HG03457 (cell line): Measurements from ENCODE around the gene NTRK2.

Experiments used
- ATAC-seq: cut with Tn5 transposase; IDR thresholded peaks from one replicate; pipeline ENCODE4 v1.9.1; 2021; ENCODE audit warnings: moderate number of reproducible peaks; ENCODE audit not compliant: unreplicated experiment

NTRK2 gene

DNA sequence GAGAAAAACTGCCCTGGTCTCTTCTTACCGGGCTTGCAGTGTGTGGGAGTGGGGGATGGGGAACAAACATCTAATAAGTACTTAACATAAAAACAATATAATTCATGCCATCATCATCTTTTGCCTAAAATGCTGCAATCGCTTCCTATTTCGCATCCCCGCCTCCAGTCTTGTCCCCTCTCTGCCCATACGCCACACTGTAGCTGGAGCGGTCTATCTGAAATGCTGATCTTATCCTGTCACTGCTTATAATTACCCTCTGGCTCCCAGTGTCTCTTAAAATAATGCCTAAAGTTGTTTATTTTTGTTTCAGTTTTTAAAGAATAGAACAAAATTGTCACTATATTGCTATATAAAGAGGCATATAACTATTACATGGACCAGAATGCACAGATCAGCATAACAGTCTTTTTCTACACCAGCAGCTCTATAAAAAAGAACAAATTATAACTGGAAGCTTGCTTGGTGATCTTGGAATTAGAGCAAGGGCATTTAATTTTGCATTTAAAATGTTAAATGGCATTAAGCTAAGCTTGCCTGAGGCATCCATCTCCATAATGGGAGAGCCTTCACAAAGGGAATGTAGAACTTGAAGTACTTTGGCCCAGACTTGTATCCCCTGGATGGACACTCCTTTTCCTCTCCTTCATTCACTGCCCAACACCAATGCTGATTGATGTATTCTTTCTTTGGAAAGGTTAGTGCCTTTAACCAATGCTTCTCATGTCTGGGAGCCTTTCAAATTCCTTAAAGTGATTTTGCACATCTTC, 12.2 kb downstream of the NTRK2 start:
- no peak for ATAC-seq

DNA sequence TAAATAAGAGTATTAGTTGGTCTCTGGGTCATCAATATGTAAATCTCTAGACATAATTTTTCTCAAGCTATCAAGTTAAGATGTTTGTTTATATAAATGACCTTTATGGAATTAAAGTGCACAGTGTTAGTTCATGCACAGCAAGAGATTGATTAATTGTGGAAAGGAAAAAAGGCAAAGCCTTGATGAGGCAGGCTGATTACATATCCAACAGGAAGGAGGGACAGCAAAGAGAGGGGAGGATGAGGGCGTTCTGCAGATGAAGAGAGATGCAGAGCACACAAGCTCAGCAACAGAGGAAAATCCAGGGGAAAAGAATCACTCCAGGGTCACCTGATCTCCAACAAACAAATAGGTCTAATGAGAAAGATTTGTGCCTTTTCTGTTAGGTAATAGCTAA, 16.5 kb downstream of the NTRK2 start:
- no peak for ATAC-seq

DNA sequence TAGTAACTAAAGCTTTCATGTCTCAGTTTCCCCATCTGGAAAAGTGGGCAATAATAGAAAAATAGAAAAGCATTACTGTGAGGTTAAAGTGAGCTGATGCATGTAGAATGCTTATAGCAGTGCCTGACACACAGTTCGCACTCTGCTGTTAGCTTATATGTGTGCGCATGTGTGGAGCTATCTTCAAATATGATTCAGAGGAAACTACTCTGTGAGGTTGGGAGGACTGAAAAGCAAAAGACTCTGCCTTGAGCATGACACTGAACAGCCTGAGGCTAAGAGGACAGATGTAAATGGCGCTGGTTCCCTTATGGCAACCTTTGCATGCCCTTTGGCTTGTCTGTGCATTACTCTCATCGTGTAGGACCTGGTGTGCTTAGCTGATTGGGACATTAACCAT, 19.4 kb downstream of the NTRK2 start:
- no peak for ATAC-seq

DNA sequence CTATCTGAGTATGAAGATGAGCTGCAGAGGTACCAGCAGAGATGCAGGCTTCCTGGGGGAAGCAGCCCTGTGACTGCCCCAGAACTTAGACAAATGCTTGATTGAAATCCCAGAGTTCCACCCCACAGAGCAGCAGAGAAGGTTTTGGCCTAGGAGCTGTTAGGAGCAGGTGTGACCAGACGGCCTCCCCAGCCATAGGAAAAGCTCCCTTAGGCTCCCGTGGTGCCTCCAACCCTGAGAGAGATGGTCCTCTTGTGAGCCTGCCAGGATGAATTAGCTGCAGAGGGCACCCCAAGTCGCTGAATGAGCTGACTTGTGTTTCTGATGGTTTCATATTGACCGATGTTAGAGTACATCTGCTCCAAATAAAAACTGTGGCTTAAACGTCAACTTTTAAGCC, 22.1 kb downstream of the NTRK2 start:
- no peak for ATAC-seq

DNA sequence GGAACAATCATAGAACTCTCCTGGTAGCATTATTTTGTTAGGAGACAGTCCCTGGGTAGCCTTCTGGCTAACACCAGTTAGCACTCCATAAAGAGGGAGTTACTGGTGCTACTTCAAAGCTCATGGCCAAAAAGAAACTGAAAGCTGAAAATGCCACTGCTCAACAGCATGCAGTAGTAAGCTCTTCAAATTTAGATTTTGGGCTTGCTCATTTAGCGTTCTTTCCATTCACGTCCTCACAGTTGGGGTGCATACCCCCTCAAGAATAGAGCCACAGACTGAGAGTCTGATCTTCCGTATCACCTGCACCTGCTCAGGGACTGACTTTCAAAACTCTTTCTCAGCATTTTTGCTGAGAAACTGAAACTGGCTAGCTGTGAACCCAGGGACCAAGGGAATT, 24.7 kb downstream of the NTRK2 start:
- peak; percentile 61 for ATAC-seq

DNA sequence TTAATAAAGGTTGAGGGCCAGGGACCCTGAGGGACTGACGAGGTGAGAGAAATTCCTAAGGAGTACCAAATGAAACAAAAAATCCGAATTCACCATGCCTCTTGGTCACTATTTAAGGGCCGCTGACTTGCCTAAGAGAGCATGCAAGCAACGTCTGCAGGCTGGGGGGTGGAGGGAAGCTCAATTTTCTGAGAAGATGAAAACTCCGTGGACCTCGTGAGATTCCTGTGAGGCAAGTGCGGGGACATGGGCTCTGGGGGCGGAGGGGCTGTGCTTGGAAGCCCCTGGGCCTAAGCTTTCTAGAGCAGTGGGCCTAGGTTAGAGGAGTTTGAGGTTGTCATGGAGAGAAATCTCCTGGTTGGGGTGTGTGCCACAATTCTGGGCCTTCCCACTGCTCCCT, 27.5 kb downstream of the NTRK2 start:
- ATAC-seq: no peak

DNA sequence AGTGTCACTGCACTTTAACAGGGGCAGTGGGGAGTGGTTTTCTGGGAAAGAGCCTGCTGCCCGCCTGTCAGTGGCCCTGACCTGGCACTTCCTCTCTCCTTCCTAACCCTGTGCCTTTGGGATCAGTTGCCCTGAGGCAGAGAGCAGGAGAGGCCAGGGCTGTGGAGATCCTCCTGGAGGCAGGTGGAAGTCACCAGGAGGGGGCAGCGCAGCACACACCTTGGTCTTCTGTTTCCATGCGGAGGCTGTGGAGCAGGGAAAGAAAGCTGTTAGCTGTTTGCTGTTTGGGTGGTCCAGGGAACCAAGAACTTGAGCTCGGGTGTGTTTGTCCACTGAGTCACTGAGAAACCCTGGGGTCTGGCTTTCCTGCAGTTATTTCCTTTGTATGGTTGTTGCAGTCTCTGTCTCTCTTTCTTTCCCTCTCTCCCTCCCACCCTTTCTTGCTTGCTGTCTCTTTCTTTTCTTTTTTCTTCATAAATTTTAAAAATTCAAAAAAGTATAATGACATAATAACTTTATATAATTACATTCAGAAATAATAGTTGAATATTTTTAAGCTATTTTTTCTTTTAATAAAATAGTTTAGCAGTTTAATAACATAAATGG, 28.1 kb downstream of the NTRK2 start:
- no peak for ATAC-seq

DNA sequence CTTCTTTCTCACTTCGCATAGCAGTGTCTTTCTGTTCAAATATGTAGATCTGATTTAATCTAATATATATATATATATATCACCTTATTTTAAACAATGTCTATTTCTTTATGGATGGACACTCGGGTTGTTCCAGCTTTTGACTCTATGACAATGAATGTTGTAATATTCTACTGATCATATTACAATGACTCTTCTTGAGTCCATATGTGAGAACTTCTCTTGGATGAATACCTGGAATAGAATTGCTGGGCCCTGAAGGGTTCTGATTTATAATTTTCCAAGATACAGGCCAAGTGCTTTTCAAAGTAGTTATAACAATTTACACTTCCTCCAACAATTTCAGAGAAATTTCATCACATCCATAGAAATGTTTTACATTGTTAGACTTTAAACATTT, 28.8 kb downstream of the NTRK2 start:
- no peak for ATAC-seq

DNA sequence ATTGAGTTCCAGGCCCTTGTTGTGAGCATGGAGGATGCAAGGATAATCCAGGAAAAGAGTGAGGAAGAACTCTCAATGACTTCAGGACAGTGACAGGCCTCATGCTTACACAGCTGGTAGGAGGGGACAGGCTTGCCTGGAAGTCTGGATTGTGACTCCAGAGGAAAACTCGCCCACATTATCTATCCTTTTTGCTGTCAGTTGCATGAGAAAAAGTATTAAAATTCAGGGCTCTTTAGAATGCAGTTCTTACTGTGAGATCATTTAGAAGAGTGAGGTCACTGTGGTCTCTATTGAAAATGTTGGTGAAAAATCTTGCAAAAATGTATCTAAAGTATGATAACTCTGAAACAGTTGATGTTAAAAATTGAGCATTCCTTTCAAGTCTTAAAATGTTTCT, 30.5 kb downstream of the NTRK2 start:
- ATAC-seq: no peak

DNA sequence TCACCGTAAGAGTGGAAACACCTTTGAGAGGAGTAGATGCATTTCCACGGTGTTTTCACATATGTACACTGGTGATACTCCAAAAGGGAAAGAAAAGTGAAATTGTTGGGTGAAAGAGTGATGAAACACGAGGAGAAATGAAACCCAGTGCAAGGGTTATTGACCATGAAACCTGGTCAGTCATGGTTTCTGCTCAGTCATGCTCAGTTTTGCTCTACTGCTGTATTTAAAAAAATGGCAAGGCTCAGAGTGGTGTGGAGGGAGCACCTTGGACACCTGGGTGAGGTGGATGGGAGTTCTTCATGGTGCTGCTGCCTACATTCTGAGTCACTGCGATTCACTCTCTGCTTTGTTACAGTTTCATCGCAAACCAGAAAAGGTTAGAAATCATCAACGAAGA, 32.3 kb downstream of the NTRK2 start:
- peak; percentile 83 for ATAC-seq

DNA sequence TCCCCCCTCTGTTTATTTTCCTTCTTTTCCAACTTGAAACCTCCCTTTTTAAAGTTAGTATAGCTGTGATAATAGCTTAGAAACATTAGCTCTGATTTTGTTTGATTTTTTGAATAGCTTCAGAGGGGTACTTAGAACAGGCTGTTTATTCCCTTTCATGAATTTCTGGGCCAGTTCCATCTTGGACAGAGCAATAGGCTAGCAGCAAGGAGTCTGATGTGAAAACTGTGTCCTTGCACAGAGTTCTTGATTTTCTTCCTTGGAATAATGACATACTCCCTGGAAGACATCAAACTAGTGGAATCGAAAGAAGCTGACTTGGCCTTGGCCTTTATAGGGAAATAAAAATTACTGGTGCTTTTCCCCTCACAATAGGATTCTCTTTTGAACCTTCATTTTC, 32.9 kb downstream of the NTRK2 start:
- ATAC-seq: no peak

DNA sequence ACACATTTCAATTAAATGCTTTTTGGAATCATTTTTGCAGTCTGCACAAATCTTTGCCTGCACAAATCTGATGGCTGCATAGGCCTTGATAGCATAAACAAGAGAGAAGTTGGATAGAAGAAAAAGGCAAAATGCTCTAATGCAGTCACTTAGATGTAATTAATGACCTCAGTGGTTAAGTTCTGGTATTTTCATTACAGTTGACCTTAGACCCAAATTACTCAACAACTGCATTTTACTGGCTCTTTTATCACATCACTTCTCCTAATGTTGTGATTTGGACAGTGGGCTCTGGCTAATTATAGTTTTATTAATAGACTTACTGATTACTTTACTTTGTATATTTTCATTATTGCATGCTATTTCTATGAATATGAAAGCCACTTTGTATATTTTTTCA, 34.3 kb downstream of the NTRK2 start:
- no peak for ATAC-seq

DNA sequence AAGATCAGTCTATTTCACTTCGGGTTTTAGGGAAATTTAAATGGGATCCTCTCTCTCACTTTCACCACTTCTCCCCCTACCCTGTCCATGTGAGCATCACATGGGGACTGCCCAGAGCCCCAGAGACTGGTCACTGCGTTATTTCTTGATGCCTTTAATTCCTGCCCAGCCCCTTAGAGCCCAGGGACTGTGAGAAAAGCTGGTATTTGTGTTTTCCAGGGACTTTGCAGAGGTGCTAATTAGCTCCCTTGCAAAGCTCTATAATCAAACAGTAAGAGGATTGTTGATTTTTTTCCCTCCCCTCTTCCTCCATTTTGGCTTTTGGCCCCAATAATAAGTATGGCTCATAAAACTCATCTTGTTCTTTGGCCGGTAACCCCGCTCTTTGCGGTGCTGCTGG, 35.6 kb downstream of the NTRK2 start:
- ATAC-seq: no peak

DNA sequence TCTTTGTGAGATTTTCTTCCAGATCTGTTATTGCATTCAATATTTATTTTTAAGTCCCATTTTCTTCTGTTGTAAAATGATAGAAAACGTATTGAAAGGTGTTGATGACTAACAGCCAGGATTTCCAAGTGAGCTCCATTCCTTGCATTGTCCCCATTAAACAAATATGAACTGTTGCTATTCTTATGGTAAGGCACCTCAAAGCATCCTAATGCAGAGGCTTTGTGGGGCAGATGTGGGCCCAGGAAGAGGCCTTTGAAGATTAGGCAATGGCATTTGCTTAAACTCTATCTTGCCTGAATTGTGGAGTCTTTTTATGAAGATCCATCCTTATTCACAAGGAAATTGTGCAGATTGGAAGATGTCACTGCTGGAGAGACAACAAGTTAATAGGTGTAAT, 38.9 kb downstream of the NTRK2 start:
- no peak for ATAC-seq

DNA sequence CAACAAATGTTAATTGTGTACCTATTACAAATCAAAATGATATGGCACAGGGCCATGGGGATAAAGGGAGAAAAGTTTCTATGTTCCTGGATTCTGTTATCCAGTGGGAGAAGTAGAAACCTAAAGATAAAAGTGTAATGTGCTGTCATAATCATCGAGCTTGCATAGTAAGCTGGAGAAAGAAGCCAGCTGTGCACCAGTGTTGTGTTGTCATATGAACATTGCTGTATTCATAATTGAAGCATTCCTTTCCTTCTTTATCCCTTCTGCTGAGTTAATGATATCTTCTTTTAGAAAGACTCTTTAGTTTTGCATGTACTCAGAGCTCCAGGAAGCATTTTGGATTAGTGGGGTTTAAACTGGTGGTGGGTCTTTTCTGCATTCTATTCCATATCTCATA, 39.5 kb downstream of the NTRK2 start:
- ATAC-seq: no peak

DNA sequence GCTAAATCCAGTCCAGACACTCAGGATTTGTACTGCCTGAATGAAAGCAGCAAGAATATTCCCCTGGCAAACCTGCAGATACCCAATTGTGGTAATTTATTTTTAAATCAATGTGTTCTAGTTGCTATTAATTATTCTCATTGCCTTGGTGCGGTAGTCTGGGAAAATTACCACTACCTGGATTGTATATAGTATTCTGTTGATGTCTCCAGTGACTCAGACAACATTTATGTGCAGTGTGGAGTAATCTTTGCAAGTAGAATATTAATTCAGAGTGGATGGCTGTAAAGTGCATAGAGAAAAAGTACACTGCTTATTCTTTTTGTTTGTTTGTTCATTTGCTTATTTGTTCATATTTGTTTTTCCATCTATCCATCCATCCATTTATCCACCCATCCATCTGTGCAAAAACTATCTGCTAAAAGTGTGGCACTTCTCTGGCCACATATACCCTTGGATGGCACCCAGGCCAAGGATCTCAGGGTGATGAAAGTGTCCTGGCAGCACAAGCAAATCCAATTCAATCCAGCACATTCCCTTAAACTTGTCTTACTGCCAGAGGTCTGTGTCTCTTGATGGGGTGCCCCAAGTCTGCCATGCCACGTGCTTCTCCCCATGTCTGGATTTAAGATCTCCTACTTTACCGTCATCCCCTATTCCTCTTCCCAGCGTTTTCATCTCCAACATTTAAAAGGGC, 41.3 kb downstream of the NTRK2 start:
- no peak for ATAC-seq

DNA sequence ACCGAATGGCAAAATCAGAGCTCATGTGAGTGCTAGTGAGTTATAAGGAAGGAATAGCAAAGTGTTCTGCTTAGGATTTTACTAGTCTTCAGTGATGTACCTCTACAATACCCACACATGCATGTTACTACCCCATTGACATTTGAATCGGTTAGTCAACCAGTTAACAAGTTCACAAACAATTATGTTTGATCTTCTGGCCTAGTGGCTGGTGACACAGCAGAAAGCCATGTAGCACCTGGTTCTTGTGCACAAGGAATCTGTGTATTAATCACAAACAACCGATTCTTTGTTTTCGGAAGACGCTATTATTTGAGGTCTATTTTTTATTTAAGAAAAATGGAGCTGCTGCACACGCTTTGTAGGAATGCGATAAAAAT, 41.9 kb downstream of the NTRK2 start:
- no peak for ATAC-seq

DNA sequence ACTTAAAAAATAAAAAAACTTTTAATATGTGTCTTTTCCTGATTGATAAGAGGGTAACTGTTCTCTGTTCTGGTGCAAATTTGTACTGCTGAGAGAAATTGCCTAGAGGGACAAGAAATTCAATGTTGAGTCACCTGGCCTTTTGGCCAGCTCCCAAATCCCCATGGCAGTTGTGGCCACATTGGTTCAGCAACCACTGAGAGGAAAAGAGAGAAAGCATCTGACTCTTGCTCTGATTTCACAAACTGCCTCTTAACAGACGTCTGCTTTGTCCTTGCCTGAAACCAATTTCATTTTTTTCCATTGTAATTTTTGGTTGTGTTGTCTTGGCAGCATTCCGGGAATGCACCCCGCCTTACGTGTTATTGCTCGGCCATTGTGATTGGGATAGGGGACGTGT, 42.4 kb downstream of the NTRK2 start:
- no peak for ATAC-seq

DNA sequence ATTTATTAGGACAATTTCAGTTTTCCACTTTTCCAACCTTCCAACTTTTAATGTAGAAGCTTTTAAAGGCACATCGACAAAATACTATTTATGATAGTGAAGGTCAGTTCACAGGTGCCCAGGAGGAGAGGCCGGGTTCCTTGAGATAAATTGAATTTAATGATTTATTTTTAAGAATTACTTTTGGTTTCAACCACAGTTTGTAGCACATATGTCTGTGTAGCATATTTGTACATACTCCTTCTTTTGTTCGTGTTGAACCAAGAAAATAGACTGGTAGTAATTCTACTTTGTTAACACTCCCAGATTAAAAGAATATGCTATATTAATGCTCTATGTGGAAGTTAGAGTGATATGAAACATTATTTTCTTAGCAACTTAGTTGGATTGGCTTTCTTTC, 46.7 kb downstream of the NTRK2 start:
- no peak for ATAC-seq

DNA sequence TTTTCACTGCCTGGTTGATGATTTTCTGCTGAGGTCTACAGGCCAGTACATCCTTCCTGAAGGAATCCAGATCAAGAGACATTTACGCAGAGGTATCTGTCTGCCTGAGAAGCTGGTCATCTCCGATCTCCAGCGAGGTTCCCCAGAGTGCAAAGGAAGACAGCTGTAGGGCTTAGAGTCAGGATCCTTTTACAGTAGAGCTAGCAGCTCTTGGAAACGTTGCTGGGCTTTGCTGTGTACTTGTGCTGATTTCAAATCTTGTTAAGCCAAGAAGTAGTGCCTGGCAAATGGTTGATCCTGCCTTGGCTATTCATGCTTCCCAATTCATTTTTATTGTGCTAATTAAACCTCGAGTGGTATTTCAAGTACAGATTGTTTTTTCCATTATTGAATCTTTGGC, 48.9 kb downstream of the NTRK2 start:
- no peak for ATAC-seq

DNA sequence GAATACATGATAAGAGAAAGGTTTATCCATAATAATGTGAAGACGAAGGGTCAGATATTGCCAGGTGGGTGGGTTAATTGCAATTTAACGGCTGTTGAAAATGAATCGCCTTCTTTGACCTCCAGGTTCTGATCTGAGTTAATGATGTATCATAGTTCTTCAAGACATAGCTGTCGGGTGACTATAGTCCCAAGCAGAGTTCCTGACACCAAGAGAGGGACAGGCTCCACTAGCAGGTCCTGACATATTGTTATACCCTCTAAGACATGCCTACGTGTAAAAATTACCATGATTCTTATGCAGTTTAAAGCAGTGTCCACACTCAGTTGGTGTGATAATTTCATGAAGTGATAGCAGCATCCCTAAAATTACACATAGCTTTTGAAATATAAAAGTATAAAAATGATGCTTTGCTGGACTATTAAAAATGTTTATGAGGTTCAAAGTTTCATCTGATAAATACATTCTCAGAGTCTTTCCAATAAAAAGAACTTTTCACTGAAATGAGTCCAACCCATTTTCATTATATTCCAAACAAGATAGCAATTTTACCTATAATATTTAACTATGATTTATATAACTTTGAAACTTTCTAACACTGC, 53.0 kb downstream of the NTRK2 start:
- no peak for ATAC-seq

DNA sequence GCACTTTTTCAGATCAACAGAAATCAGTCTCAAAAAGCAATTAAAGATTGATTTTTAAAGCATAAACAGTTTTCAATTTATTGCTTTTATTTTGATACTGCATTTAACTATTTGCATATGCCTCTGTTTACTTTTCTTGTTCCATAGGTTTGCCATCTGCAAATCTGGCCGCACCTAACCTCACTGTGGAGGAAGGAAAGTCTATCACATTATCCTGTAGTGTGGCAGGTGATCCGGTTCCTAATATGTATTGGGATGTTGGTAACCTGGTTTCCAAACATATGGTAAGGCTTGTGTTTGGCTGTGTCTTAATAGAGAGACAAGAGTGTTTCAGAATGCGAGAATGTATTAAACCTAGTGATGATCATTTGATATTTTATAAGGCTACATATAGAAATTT, 53.9 kb downstream of the NTRK2 start:
- ATAC-seq: no peak
